Measurements from ENCODE around the gene KCNQ1. TPM values are rescaled to one million over a fixed set of nuclear protein-coding genes. Genes with fewer than 3 reads are reported as not detected.
A peak's percentile ranks its signal among the peaks of the same experiment; 100 is the strongest.

The KCNQ1 gene
- total RNA-seq, 6 donors from 2014 or later: 18.0 to 45.4 (median 32.7) TPM

DNA sequence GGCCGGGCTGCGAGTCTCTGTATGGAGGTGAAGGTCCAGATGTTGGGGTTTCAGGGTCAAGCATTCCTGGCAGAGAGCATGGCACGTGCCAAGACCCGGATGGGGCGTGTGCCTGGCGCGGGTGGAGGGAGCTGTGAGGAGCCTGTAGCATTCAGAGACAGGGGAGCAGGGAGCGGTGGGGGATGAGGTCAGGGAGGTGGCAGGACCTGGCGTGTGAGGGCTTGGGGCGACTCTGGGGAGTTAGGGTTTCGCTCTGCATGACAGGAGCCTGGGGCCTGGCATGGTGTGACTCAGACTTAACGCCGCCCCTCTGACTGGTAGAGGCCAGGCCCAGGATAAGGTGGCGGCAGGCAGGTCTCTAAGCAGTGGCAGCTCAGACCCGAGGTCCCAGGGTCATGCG is 103.0 kb downstream of the KCNQ1 start:
- Histone ChIP-seq H3K9me3 (no peaks in the 10 kb centered on the region), H3K36me3 (no peaks in the 10 kb centered on the region), H3K4me3 (no peak overlapping the region), H3K27ac (no peak overlapping the region), H3K27me3 (no peaks in the 10 kb centered on the region), H3K4me1 (no peaks in the 10 kb centered on the region)
- 93 to 97% methylated on average over 16 of the region's 16 CpGs for WGBS, 2 donors
- no peak for TF ChIP-seq EP300 (IDR thresholded peaks at IDR 0.05)
- no peak for TF ChIP-seq POLR2A (IDR thresholded peaks at IDR 0.05)
- no peak for TF ChIP-seq POLR2AphosphoS5 (IDR thresholded peaks at IDR 0.05)
- TF ChIP-seq, protein P1, sequence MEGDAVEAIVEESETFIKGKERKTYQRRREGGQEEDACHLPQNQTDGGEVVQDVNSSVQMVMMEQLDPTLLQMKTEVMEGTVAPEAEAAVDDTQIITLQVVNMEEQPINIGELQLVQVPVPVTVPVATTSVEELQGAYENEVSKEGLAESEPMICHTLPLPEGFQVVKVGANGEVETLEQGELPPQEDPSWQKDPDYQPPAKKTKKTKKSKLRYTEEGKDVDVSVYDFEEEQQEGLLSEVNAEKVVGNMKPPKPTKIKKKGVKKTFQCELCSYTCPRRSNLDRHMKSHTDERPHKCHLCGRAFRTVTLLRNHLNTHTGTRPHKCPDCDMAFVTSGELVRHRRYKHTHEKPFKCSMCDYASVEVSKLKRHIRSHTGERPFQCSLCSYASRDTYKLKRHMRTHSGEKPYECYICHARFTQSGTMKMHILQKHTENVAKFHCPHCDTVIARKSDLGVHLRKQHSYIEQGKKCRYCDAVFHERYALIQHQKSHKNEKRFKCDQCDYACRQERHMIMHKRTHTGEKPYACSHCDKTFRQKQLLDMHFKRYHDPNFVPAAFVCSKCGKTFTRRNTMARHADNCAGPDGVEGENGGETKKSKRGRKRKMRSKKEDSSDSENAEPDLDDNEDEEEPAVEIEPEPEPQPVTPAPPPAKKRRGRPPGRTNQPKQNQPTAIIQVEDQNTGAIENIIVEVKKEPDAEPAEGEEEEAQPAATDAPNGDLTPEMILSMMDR (IDR thresholded peaks at IDR 0.05): no peak
- DNase-seq (peak in 1 of 2 donors; percentile 32), ATAC-seq (ENCODE audit: low FRiP score in 2 of 2) (no peak)

DNA sequence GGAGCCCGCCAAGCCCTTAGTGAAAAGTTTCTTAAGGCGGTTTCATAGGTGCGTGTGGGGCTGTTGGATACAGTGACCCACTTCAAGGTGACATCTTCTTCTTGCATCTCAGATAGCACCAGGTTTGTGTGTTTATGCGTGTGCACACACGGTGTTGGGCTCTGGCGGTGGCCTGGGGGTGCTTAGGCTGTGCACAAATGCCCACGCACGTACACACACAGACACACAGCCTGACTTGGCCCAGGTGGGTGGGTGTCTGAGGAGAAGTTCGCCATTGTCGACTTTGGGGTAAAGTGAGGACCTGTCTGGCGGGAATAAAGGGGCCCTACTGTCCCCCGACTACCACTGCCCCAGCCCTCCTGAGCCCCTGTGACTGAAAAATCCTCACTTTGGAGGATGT is 103.8 kb downstream of the KCNQ1 start:
- no peak for TF ChIP-seq EP300 (IDR thresholded peaks at IDR 0.05)
- TF ChIP-seq, protein P1 (IDR thresholded peaks at IDR 0.05): no peak
- TF ChIP-seq POLR2A (IDR thresholded peaks at IDR 0.05): no peak
- no peak overlapping the region for H3K4me3 ChIP-seq
- H3K4me1 ChIP-seq: peaks cover 0 to 4% (median 0%) of the 10 kb centered on the region in 4 donors
- no peak for ATAC-seq (ENCODE audit: low FRiP score in 2 of 2)
- H3K9me3 ChIP-seq: no peaks in the 10 kb centered on the region
- no peak for DNase-seq
- H3K27me3 ChIP-seq: no peaks in the 10 kb centered on the region
- 94 to 97% methylated on average over 12 of the region's 12 CpGs for WGBS, 2 donors
- no peak overlapping the region for H3K27ac ChIP-seq
- H3K36me3 ChIP-seq: no peaks in the 10 kb centered on the region

DNA sequence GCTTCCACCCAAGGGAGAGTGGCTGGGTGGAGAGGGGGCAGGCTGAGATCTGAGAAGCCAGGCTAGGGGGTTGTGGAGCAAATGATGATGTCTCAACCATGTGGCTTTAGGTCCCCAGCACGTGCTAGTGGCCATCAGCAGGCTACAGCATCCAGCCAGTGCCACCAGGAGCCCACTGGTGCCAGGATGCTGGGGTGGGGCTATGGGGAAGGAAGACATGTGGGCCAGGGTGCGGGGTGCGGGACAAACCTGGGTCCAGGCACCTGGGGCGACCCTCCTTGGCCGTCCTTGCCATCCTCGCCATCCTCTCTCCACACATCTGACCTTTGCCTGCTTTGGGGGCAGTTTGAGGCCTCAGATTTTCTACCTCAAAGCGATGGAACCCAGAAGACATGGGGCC is 104.3 kb downstream of the KCNQ1 start:
- Histone ChIP-seq H3K27me3 (no peaks in the 10 kb centered on the region), H3K27ac (no peak overlapping the region), H3K9me3 (no peaks in the 10 kb centered on the region), H3K36me3 (no peaks in the 10 kb centered on the region), H3K4me3 (no peak overlapping the region), H3K4me1 (peaks cover 0 to 8% (median 1%) of the 10 kb centered on the region in 4 donors)
- ATAC-seq (ENCODE audit: low FRiP score in 2 of 2) (no peak), DNase-seq (peak in 1 of 2 donors; percentile 35)
- TF ChIP-seq EP300 (IDR thresholded peaks at IDR 0.05): no peak
- no peak for TF ChIP-seq POLR2AphosphoS5 (IDR thresholded peaks at IDR 0.05)
- TF ChIP-seq, protein P1 (IDR thresholded peaks at IDR 0.05): no peak
- no peak for TF ChIP-seq POLR2A (IDR thresholded peaks at IDR 0.05)
- WGBS, 2 donors: 93% methylated on average over 7 of the region's 7 CpGs; no CpG with 5 or more reads in 1 of the 2 donors

DNA sequence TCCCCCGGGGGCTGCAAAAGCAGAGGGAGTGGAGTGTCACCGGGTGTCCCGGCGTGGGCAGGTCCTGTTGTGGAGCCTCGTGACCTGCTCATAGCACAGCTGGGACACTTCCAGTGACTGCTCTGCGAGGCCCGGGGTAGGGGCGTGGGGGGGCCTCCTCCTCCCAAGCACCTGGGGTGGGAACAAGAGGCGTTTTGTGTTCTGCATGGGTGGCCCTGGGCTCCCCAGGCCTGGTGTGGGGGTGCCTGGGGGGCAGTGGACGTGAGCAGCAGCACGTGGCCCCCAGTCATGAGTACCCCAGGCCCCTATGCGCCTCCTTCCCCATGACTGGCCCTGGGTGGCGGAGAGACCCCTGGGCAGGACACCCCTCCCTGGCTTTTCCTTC is 104.7 kb downstream of the KCNQ1 start:
- DNase-seq (peak in 1 of 2 donors; percentile 38), ATAC-seq (ENCODE audit: low FRiP score in 2 of 2) (no peak)
- Histone ChIP-seq H3K9me3 (no peaks in the 10 kb centered on the region), H3K27me3 (no peaks in the 10 kb centered on the region), H3K4me3 (no peak overlapping the region), H3K27ac (no peak overlapping the region), H3K36me3 (no peaks in the 10 kb centered on the region), H3K4me1 (peaks cover 0 to 11% (median 3%) of the 10 kb centered on the region in 4 donors)
- 93 to 96% methylated on average over 5 to 13 of the region's 13 CpGs for WGBS, 2 donors
- TF ChIP-seq EP300 (IDR thresholded peaks at IDR 0.05): no peak
- TF ChIP-seq, protein P1 (IDR thresholded peaks at IDR 0.05): no peak
- TF ChIP-seq POLR2A (IDR thresholded peaks at IDR 0.05): no peak
- TF ChIP-seq POLR2AphosphoS5 (IDR thresholded peaks at IDR 0.05): no peak

DNA sequence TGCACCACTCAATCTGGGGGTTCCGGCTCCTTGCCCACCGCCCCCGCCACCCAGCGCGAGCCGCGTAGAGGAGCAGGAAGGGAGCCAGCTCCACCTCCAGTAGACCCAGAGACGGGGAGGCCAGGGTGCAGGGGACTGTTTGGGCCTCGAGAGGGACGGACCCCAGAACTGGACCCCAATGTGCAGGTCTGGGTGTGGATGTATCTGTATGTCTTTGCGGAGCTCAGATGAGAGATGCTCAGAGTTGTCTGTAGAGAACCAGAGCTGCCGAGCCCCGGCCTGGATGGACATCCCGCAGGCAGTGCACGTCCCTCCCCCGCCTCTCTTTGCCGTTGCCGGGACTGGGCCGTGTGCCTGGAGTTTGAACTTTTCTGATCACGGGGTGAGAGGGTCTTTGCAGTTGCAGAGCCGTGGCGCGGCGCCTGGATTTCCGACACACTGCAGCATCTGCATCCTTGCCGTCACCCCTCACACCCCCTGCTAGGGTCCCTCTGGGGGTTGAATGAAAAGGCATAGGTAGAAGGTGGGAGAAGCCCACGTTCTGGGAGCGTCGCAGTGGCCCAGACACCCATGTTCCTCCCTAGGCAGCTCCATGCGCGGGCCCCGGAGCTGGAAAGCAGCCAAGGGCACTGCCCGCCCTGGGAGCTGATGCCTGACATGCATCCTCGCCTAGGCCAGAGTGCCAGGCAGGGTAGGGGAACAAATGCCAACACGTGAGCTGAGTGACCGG is 105.2 kb downstream of the KCNQ1 start:
- peaks cover 0 to 12% (median 6%) of the 10 kb centered on the region in 4 donors for H3K4me1 ChIP-seq
- DNase-seq (peak in 1 of 2 donors; percentile 80), ATAC-seq (ENCODE audit: low FRiP score in 2 of 2) (no peak)
- TF ChIP-seq POLR2AphosphoS5 (IDR thresholded peaks at IDR 0.05) (no peak), EP300 (IDR thresholded peaks at IDR 0.05) (no peak), POLR2A (IDR thresholded peaks at IDR 0.05) (no peak)
- TF ChIP-seq, protein P1 (IDR thresholded peaks at IDR 0.05): no peak
- no peaks in the 10 kb centered on the region for H3K36me3 ChIP-seq
- no peaks in the 10 kb centered on the region for H3K27me3 ChIP-seq
- WGBS, 2 donors: 76 to 90% methylated on average over 10 to 35 of the region's 36 CpGs
- H3K9me3 ChIP-seq: no peaks in the 10 kb centered on the region
- no peak overlapping the region for H3K4me3 ChIP-seq
- H3K27ac ChIP-seq: no peak overlapping the region

Measured in upper lobe of left lung (tissue), 6 donors.